ENCODE measurements around the gene CDCP1. TPM values are rescaled to one million over a fixed set of nuclear protein-coding genes. Genes with fewer than 3 reads are reported as not detected.
A peak's percentile ranks its signal among the peaks of the same experiment; 100 is the strongest.

CDCP1 gene
- total RNA-seq, 1 donor from 2014 or later = 3.2 TPM

- peak; percentile 95 for DNase-seq
- Mint-ChIP-seq H3K36me3 (ENCODE audit: low read depth) (peaks cover 24% of the 10 kb centered on the region), H3K9me3 (peaks cover 9% of the 10 kb centered on the region), H3K4me1 (peaks cover 70% of the 10 kb centered on the region), H3K27me3 (peaks cover 10% of the 10 kb centered on the region), H3K4me3 (peak overlapping the region; percentile 62), H3K27ac (peak overlapping the region; percentile 89)
- intact Hi-C loops (cut with micrococcal nuclease) = loop anchor here (1.0 to 10.0 kb wide), 9 partner anchors 7 to 1189 kb away; no protein-coding TSS in a partner anchor
These were observed 40.1 kb downstream of the CDCP1 start for GRCh38 chr3:45105855-45106671.

- H3K4me1 Mint-ChIP-seq = peaks cover 62% of the 10 kb centered on the region
- peaks cover 19% of the 10 kb centered on the region for H3K27me3 Mint-ChIP-seq
- H3K9me3 Mint-ChIP-seq = peaks cover 9% of the 10 kb centered on the region
- peaks cover 21% of the 10 kb centered on the region for H3K36me3 Mint-ChIP-seq (ENCODE audit: low read depth)
- H3K27ac Mint-ChIP-seq = peak overlapping the region; percentile 89
- intact Hi-C loops (cut with micrococcal nuclease) = loop anchor here (1.0 to 10.0 kb wide), 9 partner anchors 8 to 1190 kb away; no protein-coding TSS in a partner anchor
- peak overlapping the region; percentile 62 for H3K4me3 Mint-ChIP-seq
- peak; percentile 67 for DNase-seq
These were observed 41.2 kb downstream of the CDCP1 start for GRCh38 chr3:45104715-45105711.

- peaks cover 28% of the 10 kb centered on the region for H3K27me3 Mint-ChIP-seq
- no peak for DNase-seq
- peak overlapping the region; percentile 51 for H3K27ac Mint-ChIP-seq
- H3K36me3 Mint-ChIP-seq (ENCODE audit: low read depth) = peaks cover 18% of the 10 kb centered on the region
- peaks cover 9% of the 10 kb centered on the region for H3K9me3 Mint-ChIP-seq
- no peak overlapping the region for H3K4me3 Mint-ChIP-seq
- intact Hi-C loops (cut with micrococcal nuclease) = loop anchor here (2.0 to 10.0 kb wide), 4 partner anchors 15 to 1191 kb away; no protein-coding TSS in a partner anchor
- peaks cover 53% of the 10 kb centered on the region for H3K4me1 Mint-ChIP-seq
These were observed 42.1 kb downstream of the CDCP1 start for GRCh38 chr3:45103753-45104714.

GRCh38 chr3:45103334-45103733 is 42.8 kb downstream of the CDCP1 start:
- intact Hi-C loops (cut with micrococcal nuclease) = loop anchor here (10.0 kb wide), 2 partner anchors 991 to 1191 kb away; no protein-coding TSS in a partner anchor
- no peak overlapping the region for H3K27ac Mint-ChIP-seq
- H3K4me3 Mint-ChIP-seq = no peak overlapping the region
- peaks cover 51% of the 10 kb centered on the region for H3K4me1 Mint-ChIP-seq
- no peak for DNase-seq
- peaks cover 17% of the 10 kb centered on the region for H3K36me3 Mint-ChIP-seq (ENCODE audit: low read depth)
- peaks cover 33% of the 10 kb centered on the region for H3K27me3 Mint-ChIP-seq
- peaks cover 9% of the 10 kb centered on the region for H3K9me3 Mint-ChIP-seq

- H3K27me3 Mint-ChIP-seq = peaks cover 43% of the 10 kb centered on the region
- intact Hi-C loops (cut with micrococcal nuclease) = loop anchor here (10.0 kb wide), 2 partner anchors 994 to 1194 kb away; no protein-coding TSS in a partner anchor
- H3K27ac Mint-ChIP-seq = no peak overlapping the region
- DNase-seq = peak; percentile 67
- peaks cover 16% of the 10 kb centered on the region for H3K36me3 Mint-ChIP-seq (ENCODE audit: low read depth)
- no peak overlapping the region for H3K4me3 Mint-ChIP-seq
- H3K4me1 Mint-ChIP-seq = peaks cover 31% of the 10 kb centered on the region
- peaks cover 9% of the 10 kb centered on the region for H3K9me3 Mint-ChIP-seq
These were observed 45.2 kb downstream of the CDCP1 start for GRCh38 chr3:45100981-45101407.

- Mint-ChIP-seq H3K36me3 (ENCODE audit: low read depth) (peaks cover 13% of the 10 kb centered on the region), H3K9me3 (peaks cover 4% of the 10 kb centered on the region), H3K27me3 (peaks cover 51% of the 10 kb centered on the region), H3K4me1 (peaks cover 16% of the 10 kb centered on the region), H3K4me3 (no peak overlapping the region), H3K27ac (no peak overlapping the region)
- intact Hi-C loops (cut with micrococcal nuclease) = no loop called here
- DNase-seq = no peak
These were observed 47.9 kb downstream of the CDCP1 start for GRCh38 chr3:45098310-45098709.

GRCh38 chr3:45097296-45097883 is 48.8 kb downstream of the CDCP1 start:
- H3K27me3 Mint-ChIP-seq = peaks cover 54% of the 10 kb centered on the region
- no peaks in the 10 kb centered on the region for H3K9me3 Mint-ChIP-seq
- intact Hi-C loops (cut with micrococcal nuclease) = no loop called here
- peaks cover 13% of the 10 kb centered on the region for H3K4me1 Mint-ChIP-seq
- peaks cover 8% of the 10 kb centered on the region for H3K36me3 Mint-ChIP-seq (ENCODE audit: low read depth)
- no peak overlapping the region for H3K27ac Mint-ChIP-seq
- DNase-seq = no peak
- H3K4me3 Mint-ChIP-seq = no peak overlapping the region

GRCh38 chr3:45095916-45096526 is 50.2 kb downstream of the CDCP1 start:
- Mint-ChIP-seq H3K9me3 (no peaks in the 10 kb centered on the region), H3K4me1 (peaks cover 9% of the 10 kb centered on the region), H3K27ac (no peak overlapping the region), H3K27me3 (peaks cover 57% of the 10 kb centered on the region), H3K4me3 (no peak overlapping the region), H3K36me3 (ENCODE audit: low read depth) (peaks cover 8% of the 10 kb centered on the region)
- DNase-seq = no peak
- intact Hi-C loops (cut with micrococcal nuclease) = no loop called here

GRCh38 chr3:45093176-45093575 is 53.0 kb downstream of the CDCP1 start:
- no peak overlapping the region for H3K4me3 Mint-ChIP-seq
- H3K36me3 Mint-ChIP-seq (ENCODE audit: low read depth) = peaks cover 17% of the 10 kb centered on the region
- H3K27ac Mint-ChIP-seq = no peak overlapping the region
- peaks cover 14% of the 10 kb centered on the region for H3K4me1 Mint-ChIP-seq
- H3K9me3 Mint-ChIP-seq = no peaks in the 10 kb centered on the region
- H3K27me3 Mint-ChIP-seq = peaks cover 40% of the 10 kb centered on the region
- no peak for DNase-seq
- intact Hi-C loops (cut with micrococcal nuclease) = no loop called here

GRCh38 chr3:45092132-45093031 is 53.8 kb downstream of the CDCP1 start:
- no peak overlapping the region for H3K27ac Mint-ChIP-seq
- intact Hi-C loops (cut with micrococcal nuclease) = no loop called here
- peaks cover 14% of the 10 kb centered on the region for H3K4me1 Mint-ChIP-seq
- H3K4me3 Mint-ChIP-seq = no peak overlapping the region
- peaks cover 34% of the 10 kb centered on the region for H3K27me3 Mint-ChIP-seq
- H3K36me3 Mint-ChIP-seq (ENCODE audit: low read depth) = peaks cover 20% of the 10 kb centered on the region
- no peaks in the 10 kb centered on the region for H3K9me3 Mint-ChIP-seq
- DNase-seq = no peak

GRCh38 chr3:45090855-45091254 is 55.3 kb downstream of the CDCP1 start:
- Mint-ChIP-seq H3K9me3 (no peaks in the 10 kb centered on the region), H3K4me3 (no peak overlapping the region), H3K27me3 (peaks cover 37% of the 10 kb centered on the region), H3K27ac (no peak overlapping the region), H3K36me3 (ENCODE audit: low read depth) (peaks cover 18% of the 10 kb centered on the region), H3K4me1 (peaks cover 14% of the 10 kb centered on the region)
- DNase-seq = no peak
- intact Hi-C loops (cut with micrococcal nuclease) = no loop called here

Data from activated CD4-positive, alpha-beta T cell treated with anti-CD3 and anti-CD28 coated beads, Interleukin-2, amount 10 ng/mL, durations not matched to agents 24 days and 14 days (primary cell).